Stimulated activated CD4-positive, alpha-beta T cell treated with anti-CD3 and anti-CD28 coated beads, TNF-alpha, amount 100 ng/mL, for 1 hour (primary cell): ENCODE results near the gene MAP3K3.

Experiments used
- DNase-seq, 3 donors: peaks; one replicate each; pipeline ENCODE4 v3.0.0-alpha.2; 2020; ENCODE audit warnings: low read depth in 3 of 3, low spot score in 1 of 3

Gene MAP3K3

DNA sequence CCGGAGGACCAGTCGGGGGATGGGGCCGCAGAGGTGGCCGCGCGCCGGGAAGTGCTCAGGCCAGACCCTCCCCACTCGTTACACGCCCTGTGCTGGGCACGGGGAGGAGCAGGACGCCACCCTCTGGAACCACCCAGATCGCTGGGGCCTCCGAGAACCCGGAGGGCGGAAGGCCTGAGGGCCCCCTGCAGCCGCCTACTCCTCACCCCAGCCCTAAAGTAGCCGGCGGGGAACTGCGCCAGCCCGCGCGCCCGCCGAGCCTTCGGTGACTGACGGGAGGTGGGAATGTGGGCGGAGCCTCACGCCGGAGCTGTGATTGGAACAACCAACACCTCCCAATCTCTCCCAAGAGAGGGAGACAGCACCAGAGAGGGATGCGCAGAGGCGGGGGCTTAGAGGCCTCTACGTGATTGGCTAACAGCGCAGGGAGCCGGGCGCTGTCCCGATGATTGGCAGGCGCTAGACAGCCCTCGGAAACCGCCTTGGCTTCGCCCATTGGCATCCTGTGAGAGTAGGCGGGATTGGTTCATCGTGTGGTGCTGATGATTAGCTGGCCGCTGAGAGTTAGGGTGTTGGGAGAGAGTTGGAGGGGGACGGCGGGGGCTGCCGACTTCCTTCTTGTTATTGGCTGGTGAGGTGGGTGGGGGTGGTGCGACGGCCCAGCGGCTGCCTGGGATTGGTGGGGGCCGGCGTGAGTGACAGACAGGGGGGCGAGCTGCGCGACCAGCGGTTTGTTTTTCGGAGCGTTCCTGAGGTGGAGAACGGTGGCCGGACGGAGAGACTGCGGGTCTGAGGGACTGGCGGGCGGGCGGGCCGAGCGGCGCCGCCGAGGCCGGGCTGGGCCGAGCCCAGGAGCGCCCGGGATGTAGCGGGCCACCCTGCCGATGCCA lies at the start of gene MAP3K3:
TSS of gene MAP3K3 (plus strand) at position 734 of the 890 bp plus-strand sequence. CDS start 343 bp downstream, outside the sequence.
- DNase-seq = peak; percentile 82 to 94 (median 93)

DNA sequence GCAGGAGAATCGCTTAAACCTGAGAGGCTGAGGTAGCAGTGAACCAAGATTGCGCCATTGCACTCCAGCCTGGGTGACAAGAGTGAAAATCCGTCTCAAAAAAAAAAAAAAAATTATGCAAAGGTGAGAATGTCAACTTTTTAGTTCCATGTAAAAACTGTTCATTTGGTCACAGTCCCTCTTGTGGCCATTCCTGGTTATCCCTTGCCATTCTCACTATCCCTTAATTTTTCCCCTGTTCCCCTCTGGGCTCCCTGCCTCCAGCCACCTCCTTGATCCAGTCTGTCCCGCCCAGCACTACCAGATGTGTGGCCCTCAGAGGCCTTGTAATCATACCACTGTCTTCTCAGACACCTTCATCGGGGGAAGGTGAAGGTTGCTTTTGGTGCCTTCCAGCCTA lies 48.6 kb upstream of the MAP3K3 start:
- DNase-seq = no peak

DNA sequence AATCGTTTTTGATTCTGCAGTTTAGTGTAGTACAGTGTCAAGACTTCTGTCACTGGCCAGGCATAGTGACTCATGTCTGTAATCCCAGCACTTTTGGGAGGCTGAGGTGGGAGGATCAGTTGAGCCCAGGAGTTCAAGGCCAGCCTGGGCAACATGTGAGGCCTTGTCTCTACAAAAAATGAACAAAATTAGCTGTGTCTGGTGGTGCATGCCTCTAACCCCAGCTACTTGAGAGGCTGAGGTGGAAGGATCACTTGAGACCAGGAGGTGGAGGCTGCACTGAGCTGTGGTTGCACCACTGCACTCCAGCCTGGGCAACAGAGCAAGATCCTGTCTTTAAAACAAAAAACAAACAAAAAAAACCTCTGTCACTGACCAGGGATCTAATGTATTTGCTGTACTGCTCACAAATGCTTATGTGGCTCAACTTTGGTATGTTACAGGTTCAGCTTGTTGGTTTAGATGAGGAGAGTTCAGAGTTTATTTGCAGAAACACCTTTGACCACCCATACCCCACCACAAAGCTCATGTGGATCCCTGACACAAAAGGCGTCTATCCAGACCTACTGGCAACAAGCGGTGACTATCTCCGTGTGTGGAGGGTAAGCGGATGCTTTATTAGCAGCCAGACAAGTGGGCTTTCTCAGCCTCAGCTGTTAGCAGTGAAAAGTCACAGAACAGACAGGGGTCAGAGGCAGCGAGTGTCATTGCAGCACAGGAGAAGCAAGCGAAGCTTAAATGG lies 44.0 kb upstream of the MAP3K3 start:
- DNase-seq = no peak

DNA sequence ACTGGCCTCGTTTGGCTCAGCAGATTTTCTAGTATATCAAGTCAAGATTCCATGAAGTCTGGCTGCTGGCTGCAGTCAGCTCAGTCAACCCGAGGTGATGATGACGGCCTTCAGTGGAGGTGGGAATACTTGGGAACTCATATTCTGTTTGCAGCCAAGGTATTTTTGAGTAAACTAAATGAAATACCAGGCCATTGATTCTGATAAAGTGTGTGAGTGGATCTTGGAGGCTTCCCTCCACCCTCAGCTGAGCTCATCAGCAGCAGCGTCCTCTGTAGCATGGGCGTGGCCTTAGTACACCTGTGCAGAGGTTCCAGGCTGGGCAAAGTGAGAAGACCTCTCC lies 43.5 kb upstream of the MAP3K3 start:
- DNase-seq = no peak

DNA sequence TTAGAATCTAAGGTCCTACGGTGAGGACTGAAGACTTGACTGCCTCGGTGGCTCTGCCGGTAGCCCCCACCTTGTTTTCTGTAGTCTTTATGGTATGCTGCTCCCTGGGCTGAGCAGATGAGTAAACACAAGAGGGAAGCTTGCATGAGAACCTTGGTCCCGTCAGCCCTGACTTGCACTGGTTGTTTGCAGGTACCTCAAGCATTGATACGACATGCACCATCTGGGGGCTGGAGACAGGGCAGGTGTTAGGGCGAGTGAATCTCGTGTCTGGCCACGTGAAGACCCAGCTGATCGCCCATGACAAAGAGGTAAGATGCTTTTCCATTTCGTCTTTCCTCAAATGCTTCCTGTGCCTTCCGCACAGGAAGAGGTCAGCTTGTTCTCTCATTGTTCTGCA lies 42.6 kb upstream of the MAP3K3 start:
- no peak for DNase-seq

DNA sequence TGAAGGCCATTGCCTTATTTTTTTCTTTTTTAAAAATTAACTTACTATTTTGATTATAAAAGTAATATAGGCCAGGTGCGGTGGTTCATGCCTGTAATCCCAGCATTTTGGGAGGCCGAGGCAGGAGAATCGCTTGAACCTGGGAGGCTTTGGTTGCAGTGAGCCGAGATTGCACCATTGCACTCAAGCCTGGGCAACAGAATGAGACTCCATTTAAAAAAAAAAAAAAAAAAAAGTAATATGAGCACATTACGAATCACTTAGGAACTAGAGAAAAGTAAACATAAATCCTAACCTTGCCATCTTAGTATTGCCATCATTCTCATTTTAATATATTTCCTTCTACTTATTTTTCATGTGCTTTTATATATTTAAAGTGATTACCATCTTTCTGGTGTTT lies 34.4 kb upstream of the MAP3K3 start:
- DNase-seq = no peak

DNA sequence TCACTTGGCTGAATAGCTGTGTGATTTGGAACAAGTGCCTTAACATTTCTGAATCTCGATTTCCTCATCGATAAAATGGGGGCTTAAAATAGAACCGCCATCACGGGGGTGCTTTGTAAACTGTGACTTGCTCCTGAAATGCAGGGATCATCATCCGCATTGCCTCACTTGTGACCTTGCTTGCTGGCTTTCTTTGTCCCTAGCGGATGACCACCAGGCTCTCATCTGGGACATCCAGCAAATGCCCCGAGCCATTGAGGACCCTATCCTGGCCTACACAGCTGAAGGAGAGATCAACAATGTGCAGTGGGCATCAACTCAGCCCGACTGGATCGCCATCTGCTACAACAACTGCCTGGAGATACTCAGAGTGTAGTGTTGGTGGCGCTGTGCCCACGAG lies 33.4 kb upstream of the MAP3K3 start:
- no peak for DNase-seq

DNA sequence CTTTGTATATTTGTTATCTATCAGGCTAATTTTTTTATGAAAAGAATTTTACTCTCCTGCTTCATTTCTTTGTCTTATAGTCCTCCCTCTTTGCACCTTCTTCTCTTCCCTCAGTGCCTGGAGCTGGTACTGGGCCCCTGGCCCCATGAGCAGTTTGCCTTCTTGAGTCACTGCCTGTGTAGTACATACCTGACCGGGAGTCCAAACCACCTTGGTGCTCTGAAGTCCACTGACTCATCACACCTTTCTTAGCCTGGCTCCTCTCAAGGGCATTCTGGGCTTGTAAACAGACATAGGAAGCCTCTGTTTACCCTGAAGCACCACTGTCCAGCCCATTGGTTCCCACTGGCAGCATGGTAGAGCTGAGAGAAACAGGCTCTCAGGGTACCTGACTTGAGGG lies 32.6 kb upstream of the MAP3K3 start:
- DNase-seq = no peak

DNA sequence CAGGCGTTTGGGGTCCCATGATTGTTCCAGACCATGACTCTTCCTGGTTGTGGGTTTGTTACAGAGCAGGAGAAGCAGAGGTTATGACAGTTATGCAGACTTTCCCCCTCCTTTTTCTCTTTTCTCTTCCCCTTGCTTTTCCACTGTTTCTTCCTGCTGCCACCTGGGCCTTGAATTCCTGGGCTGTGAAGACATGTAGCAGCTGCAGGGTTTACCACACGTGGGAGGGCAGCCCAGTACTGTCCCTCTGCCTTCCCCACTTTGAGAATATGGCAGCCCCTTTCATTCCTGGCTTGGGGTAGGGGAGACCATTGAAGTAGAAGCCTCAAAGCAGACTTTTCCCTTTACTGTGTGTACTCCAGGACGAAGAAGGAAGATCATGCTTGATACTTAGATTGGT lies 29.4 kb upstream of the MAP3K3 start:
- no peak for DNase-seq

DNA sequence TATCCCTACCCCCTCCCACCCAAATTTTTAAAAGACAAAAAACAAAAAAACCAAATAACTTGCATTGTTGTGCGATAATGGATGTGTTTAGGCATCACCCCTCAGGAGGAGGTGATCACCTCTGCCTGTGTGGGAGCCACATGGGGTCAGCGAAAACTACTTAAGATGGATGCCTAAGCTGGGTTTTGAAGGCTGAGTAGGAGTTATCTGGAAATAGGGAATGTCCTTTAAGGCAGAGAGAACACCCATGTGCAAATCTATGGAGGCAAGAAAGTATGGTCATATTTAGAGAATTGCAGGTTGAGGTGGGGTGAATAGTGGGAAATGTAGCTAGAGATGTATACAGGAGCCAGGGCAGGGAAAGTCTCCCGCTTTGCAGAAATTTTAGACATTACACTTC lies 27.1 kb upstream of the MAP3K3 start:
- no peak for DNase-seq

DNA sequence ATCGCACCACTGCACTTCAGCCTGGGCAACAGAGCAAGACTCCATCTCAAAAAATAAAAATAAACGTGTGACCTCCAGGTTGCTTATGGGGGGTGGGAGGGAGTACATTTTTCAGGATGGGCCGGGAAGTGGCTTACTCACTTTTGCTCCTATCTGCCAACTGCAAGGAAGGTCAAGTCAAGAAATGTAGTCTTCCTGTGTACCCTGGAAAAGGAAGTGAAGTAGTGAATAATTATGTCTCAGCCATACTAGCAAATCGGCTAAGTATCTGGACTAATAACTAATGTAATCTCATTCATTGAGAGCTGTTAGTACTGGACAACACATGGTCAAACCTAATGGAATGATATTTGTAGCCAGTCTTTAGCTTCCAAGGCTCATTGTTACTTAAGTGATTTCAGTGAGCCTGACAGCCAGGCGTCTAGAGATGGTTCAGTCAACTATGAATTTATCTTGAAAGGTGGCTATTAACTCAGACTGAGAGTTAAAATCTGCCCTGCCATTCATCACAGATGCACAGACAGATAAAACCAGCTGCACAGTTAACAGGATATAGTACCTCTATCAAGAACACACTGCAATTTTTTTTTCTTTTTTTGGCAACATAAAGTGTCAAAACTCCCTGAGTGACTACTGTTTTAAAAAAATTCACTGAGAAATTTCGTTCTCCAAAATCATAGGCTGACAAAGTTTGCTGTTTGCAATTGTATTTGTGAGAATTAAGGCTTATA lies 25.2 kb upstream of the MAP3K3 start:
- DNase-seq = no peak

DNA sequence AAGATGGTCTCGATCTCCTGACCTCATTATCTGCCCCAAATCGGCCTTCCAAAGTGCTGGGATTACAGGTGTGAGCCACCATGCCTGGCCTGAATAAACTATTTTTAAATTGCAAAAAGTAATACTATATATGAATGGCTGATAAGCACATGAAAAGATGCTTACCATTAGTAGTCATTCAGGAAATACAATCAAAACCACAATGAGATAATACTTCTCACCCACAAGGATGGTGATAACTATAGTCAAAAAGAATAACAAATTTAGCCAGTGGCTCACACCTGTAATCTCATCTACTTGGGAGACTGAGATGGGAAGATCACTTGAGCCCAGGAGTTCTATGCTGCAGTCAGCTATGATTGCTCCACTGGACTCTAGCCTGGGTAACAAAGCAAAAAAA lies 23.9 kb upstream of the MAP3K3 start:
- no peak for DNase-seq

DNA sequence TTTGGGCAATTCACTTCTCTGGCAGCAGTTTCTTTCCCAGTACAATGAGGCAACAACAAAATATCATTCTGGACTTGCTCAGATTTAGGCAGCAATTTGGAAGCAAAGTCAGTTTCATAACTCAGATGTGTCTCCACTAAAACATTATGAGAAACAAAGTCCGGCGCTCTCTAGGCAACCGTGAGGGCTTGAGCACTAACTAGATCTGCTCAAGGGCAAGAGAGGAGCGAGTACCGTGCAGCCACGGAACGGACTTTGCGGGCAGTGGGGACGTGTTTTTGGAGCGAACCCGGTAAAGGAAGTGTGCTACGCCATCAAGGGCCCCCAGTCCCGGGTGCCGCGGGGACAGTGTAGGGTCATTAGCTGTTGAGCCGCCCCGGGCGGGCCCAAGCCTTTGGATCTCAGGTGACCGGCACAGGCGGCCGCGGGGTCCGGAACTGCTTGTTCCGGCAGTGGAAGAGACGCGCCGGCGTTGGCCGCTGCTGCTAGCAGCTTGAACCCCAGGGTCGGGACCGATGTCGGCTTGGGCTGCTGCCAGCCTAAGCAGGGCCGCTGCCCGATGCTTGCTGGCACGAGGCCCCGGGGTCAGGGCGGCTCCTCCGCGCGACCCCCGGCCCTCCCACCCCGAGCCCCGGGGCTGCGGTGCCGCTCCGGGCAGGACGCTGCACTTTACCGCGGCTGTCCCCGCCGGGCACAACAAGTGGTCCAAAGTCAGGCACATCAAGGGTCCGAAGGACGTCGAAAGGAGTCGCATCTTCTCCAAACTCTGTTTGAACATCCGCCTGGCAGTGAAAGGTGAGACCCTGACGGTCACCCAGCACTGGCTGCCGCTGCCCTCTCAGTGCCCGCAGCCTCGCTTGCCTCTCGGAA lies 21.4 kb upstream of the MAP3K3 start, which contains the start of gene TACO1:
TSS of gene TACO1 (plus strand) at position 327 of the 870 bp plus-strand sequence. CDS start at position 516, 189 bp downstream.
- DNase-seq = peak; percentile 38 to 75 (median 59)

DNA sequence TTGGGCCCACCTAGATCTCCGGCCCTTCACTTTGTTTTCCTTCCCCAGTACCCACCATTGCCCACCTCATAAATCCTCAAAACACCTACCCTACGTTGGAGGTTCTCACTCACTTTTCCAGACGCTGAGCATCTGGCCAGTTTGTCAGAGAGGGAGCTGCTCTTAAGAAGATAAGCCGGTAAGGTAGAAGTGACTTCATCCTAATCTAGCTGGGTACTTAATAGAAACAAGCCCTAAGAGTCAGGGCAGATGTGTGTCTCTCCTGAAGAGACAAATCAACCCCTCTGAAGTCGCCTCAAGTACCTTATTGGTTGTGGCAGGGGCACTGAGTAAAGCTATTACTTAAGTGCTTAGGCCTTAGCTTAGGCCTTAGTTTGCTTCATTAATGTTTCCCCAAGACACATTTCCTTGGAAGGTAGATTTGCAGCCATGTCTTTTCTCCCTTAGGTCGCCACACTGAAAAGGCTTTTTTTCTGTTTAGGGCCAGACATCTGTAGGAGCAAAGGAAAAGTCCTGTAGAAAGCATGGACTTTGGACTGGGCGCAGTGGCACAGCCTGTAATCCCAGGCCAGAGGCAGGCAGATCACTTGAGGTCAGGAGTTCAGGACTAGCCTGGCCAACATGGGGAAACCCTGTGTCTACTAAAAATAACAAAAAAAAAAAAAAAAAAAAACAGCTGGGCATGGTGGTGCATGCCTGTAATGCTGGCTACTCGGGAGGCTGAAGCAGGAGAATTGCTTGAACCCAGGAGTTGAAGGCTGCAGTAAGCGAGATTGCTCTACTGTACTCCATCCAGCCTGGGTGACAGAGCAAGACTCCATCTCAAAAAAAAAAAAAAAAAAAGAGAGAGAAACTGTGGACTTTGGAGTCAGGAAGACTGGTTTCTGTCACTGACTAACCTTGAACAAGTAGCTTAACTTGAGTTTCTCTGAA lies 20.5 kb upstream of the MAP3K3 start:
- no peak for DNase-seq

DNA sequence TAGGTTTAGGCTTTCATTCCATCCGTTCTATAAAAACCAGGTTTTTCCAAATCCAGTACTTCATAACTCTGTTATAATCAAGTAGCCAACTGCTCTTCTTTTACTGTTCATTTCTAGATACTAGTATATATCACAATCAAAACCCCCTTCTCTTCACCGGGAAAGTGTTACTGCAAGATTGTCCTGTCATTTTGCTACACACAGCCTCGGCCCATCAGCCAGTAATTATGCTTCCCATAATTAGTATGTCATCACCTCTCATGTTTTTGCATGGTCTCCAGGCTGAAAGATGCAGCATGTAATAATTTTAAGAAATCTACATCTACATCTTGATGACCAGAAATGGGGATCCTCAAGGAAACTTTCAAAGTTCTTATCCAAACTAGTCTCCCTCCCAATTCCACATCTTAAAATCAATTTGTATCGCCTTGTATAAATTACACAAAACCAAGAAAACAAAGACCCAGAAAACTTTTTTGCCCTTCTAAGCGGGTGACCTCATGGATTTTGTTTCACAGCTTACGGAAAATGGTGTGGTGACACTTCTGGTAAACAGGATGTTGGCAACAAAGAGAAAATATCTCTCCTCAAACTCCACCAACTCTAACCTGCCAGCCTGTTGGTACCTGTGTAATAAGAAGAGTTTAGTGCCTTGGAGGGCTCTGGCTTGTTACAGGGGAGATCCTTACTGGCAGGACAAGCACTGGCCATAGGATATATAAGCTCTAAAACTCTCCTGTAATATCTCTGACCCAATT lies 12.2 kb upstream of the MAP3K3 start:
- DNase-seq = no peak

DNA sequence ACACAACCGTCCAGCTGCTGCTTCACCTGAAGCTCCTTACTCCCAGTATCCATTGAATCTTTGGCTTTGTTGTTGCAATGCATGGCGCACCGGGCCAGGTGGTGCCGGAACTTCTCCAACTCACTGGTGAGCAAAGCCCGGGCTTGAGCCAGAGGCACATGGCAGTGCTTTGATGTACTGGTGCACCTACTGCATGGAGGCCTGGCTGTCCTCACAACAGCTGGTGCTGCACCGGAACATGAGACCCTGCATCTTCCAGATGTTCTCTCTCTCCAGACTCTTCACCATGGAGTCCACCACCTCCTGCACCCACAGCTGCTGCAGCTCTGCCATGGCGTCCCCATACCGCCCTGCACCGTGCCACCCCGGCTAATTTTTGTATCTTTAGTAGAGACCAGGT lies 11.4 kb upstream of the MAP3K3 start:
- no peak for DNase-seq

DNA sequence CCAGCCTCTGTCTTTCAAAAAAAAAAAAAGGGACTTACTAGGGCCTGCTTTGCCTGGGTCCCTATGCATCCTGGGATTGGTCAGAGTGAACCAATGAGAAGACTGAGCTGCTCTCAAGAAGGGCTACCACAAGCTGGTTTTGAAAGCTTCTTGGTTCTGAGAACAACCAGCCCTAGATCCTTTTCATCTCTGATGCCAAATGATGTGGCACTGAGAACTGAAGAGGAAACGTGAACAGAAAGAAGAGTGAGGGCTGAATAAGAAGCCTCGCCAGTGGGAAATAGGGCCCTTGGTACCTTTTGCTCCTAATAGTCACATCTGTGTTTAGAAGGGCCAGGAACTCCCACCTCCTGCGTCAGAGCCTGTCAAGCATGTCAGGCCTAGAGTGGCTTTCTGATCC lies 10.9 kb upstream of the MAP3K3 start:
- DNase-seq = no peak

DNA sequence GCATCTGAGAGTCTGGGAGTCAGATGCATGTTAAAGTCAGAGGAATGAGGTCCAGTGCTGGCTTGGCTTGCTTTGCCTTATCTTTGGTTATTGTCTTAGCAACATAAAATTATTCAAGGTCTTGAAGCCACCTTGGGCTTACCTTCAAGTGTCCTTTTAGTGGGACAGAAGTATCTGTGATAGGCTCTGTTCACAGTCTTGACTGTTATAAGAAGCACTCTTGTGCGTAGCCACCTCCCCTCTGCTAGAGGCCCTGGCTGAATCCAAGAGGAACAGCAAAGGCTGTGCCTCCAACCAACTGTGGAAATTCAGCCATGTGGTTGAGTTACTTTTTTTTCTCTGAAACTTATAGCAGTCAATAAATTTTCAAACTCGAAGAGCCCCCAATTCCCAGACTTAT lies 8.6 kb upstream of the MAP3K3 start:
- no peak for DNase-seq

DNA sequence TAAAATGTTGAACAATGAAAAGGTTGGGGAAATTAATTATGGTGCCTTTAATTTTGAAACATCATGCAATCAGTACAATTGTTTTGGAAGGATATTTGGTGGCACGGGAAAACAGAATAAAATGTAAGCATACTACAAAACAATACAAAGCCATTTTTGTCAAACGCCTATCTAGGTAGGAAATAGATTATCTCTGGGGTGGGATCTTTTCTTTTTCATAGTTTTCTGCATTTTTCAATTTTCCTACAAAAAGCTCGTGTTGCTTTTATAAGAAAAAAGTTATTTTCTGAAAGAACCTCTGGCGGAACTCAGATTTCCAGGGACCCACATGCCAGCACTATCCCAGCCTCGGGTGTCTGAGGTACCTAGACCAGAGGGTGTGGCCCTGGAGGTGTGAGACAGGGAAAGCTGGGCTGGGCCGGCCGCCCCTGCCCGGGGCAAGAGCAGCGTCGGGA lies 961 bp upstream of the MAP3K3 start:
- no peak for DNase-seq
